ENCODE data around the gene TBC1D9.

- TF ChIP-seq CTCF (conservative IDR thresholded peaks at IDR 0.05; ENCODE audit: low read length) (peak; percentile 94), EZH2phosphoT487 (IDR thresholded peaks at IDR 0.05; ENCODE audit: borderline replicate concordance) (no peak)
These were observed 118.3 kb downstream of the TBC1D9 start for GRCh38 chr4:140637836-140638235.

Data from Loucy (cell line).